ENCODE results near the gene NDEL1. TPM values are rescaled to one million over a fixed set of nuclear protein-coding genes. Genes with fewer than 3 reads are reported as not detected.

The NDEL1 gene
- total RNA-seq, 1 experiment from 2014 or later, result 71.1 TPM

DNA sequence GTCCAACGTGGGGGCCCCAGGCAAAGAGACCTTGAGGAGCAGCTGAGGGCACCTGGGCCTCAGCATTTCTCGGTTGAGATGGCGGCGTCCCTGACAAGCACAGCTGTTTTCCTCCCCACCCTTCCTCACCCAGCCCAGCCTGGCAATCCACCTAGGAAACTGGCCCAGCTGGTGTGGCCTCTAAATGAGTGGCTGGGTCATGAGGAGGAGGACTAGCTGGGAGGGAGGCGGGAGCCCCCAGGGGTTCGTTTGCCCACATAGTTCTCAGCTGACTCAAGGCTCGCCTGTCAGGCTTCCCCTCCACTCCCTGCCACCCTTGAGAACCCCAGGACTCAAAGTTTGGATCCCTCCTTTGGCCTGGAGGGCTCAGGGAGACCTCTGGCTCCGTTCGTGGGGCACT lies 44.0 kb upstream of the NDEL1 start:
- POLR2A ChIA-PET (ENCODE audit: low non-redundant PET), result no interaction called here
- H3K4me3 ChIP-seq (ENCODE audit: low read depth, low read length, poor library complexity, severe bottlenecking), result no peak overlapping the region
- CTCF ChIA-PET, result no interaction called here
- intact Hi-C loops (cut with micrococcal nuclease; ENCODE audit: unreplicated experiment), result no loop called here
- no TSS peak for BruUV-seq (replicated peaks)
- TF ChIP-seq, protein P1, sequence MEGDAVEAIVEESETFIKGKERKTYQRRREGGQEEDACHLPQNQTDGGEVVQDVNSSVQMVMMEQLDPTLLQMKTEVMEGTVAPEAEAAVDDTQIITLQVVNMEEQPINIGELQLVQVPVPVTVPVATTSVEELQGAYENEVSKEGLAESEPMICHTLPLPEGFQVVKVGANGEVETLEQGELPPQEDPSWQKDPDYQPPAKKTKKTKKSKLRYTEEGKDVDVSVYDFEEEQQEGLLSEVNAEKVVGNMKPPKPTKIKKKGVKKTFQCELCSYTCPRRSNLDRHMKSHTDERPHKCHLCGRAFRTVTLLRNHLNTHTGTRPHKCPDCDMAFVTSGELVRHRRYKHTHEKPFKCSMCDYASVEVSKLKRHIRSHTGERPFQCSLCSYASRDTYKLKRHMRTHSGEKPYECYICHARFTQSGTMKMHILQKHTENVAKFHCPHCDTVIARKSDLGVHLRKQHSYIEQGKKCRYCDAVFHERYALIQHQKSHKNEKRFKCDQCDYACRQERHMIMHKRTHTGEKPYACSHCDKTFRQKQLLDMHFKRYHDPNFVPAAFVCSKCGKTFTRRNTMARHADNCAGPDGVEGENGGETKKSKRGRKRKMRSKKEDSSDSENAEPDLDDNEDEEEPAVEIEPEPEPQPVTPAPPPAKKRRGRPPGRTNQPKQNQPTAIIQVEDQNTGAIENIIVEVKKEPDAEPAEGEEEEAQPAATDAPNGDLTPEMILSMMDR (conservative IDR thresholded peaks at IDR 0.05; ENCODE audit: low read depth, low read length), result no peak
- no peak for TF ChIP-seq EZH2 (IDR thresholded peaks at IDR 0.05; ENCODE audit: borderline replicate concordance, low read depth, low read length, poor library complexity, severe bottlenecking)
- no peaks in the 10 kb centered on the region for H3K4me1 ChIP-seq (ENCODE audit: insufficient read depth, low read length, poor library complexity, severe bottlenecking)
- no peaks in the 10 kb centered on the region for H3K36me3 ChIP-seq (ENCODE audit: insufficient read depth, low read length, poor library complexity, severe bottlenecking)
- no peak for DNase-seq (ENCODE audit: low spot score)
- no peak overlapping the region for H3K27ac ChIP-seq (ENCODE audit: low read depth, low read length, poor library complexity, severe bottlenecking)
- H3K9me3 ChIP-seq (ENCODE audit: low read depth, low read length, poor library complexity, severe bottlenecking), result no peaks in the 10 kb centered on the region
- peaks cover 22% of the 10 kb centered on the region for H3K27me3 ChIP-seq (replicated peaks; ENCODE audit: insufficient read depth, low read depth, low read length, poor library complexity)

DNA sequence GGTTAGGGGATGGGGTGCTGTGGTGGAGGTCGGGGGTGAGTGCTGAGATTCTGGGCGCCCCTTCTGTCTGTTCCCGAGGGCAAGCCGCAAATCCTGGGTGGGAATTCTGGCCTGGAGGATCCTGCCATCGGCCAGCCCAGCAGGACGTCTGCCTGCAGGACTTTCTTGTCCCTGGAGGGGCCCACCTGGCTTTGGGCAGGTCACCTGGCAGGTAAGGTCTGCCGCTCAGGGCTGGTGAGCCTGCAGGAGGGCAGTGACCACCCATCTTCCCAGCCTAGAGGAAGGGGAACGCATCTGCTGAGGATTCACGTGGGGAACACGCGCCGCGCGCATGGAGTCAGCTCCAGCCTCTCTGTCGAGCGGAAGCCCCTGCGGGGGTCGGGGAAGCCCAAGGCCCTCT lies 43.4 kb upstream of the NDEL1 start:
- no TSS peak for BruUV-seq (replicated peaks)
- H3K27ac ChIP-seq (ENCODE audit: low read depth, low read length, poor library complexity, severe bottlenecking), result no peak overlapping the region
- H3K9me3 ChIP-seq (ENCODE audit: low read depth, low read length, poor library complexity, severe bottlenecking), result no peaks in the 10 kb centered on the region
- ChIA-PET CTCF (no interaction called here), POLR2A (ENCODE audit: low non-redundant PET) (no interaction called here)
- DNase-seq (ENCODE audit: low spot score), result no peak
- intact Hi-C loops (cut with micrococcal nuclease; ENCODE audit: unreplicated experiment), result no loop called here
- TF ChIP-seq, protein P1 (conservative IDR thresholded peaks at IDR 0.05; ENCODE audit: low read depth, low read length), result no peak
- TF ChIP-seq EZH2 (IDR thresholded peaks at IDR 0.05; ENCODE audit: borderline replicate concordance, low read depth, low read length, poor library complexity, severe bottlenecking), result no peak
- no peaks in the 10 kb centered on the region for H3K4me1 ChIP-seq (ENCODE audit: insufficient read depth, low read length, poor library complexity, severe bottlenecking)
- no peak overlapping the region for H3K4me3 ChIP-seq (ENCODE audit: low read depth, low read length, poor library complexity, severe bottlenecking)
- no peaks in the 10 kb centered on the region for H3K36me3 ChIP-seq (ENCODE audit: insufficient read depth, low read length, poor library complexity, severe bottlenecking)
- peaks cover 28% of the 10 kb centered on the region for H3K27me3 ChIP-seq (replicated peaks; ENCODE audit: insufficient read depth, low read depth, low read length, poor library complexity)

DNA sequence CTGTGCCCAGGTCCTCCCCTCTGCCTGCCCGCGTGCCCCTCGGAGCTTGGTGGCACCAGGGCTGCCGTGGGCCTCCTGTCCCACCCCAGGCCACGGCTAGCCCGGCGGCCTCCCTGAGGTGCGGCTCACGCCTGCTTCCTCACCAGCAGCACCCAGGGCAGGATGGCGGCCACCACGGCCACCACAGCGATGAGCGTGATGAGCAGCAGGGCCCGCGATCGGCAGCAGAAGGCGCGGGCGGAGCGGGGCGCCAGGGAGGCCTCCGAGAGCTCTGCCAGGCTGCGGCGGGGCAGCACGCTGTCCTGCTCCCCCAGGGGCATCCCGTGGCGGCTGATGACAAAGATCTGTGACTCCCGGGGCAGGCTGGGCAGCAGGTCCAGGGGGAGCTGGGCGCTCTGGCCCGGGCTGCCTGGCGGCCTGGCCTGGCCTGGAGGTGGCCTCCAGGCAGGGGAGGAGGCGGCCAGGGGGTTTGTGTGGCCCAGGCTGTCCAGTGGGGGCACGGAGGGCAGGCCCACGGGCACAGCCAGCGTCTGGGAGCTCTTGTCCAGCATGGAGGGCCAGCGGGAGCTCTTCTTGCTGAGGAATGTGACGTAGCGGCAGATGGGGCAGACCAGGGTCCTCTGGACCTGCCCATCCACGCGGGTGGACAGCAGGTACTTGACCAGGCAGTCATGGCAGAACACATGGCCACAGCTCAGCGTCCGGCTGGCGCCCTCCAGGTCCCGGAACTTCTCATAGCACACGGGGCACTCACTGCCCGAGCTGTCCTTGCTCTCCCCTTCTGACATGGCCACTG lies 42.8 kb upstream of the NDEL1 start:
- Histone ChIP-seq H3K36me3 (ENCODE audit: insufficient read depth, low read length, poor library complexity, severe bottlenecking) (no peaks in the 10 kb centered on the region), H3K4me1 (ENCODE audit: insufficient read depth, low read length, poor library complexity, severe bottlenecking) (no peaks in the 10 kb centered on the region), H3K27me3 (replicated peaks; ENCODE audit: insufficient read depth, low read depth, low read length, poor library complexity) (peaks cover 29% of the 10 kb centered on the region), H3K9me3 (ENCODE audit: low read depth, low read length, poor library complexity, severe bottlenecking) (no peaks in the 10 kb centered on the region), H3K27ac (ENCODE audit: low read depth, low read length, poor library complexity, severe bottlenecking) (no peak overlapping the region), H3K4me3 (ENCODE audit: low read depth, low read length, poor library complexity, severe bottlenecking) (no peak overlapping the region)
- ChIA-PET CTCF (no interaction called here), POLR2A (ENCODE audit: low non-redundant PET) (no interaction called here)
- intact Hi-C loops (cut with micrococcal nuclease; ENCODE audit: unreplicated experiment), result no loop called here
- DNase-seq (ENCODE audit: low spot score), result no peak
- TF ChIP-seq, protein P1 (conservative IDR thresholded peaks at IDR 0.05; ENCODE audit: low read depth, low read length), result no peak
- TF ChIP-seq EZH2 (IDR thresholded peaks at IDR 0.05; ENCODE audit: borderline replicate concordance, low read depth, low read length, poor library complexity, severe bottlenecking), result no peak
- BruUV-seq (replicated peaks), result no TSS peak

All from A673 (cell line).